Vagina (tissue), 2 donors: Measurements from ENCODE around the gene KIF11.
"Not testable (repeated sequence)": the region's sequence is repeated elsewhere in the genome, so short reads cannot be mapped to it uniquely, and the experiment has no call there.

ENCODE experiments used
- POLR2A ChIP-seq, 2 donors: fragments of 450-650 bp; IDR thresholded peaks; one replicate each; pipeline ENCODE4 v1.6.1; 2017; ENCODE audit warnings: antibody characterized with exemption in 2 of 2, mild to moderate bottlenecking in 2 of 2, moderate library complexity in 2 of 2
- POLR2AphosphoS5 ChIP-seq, 2 donors: sonication (generic); formaldehyde crosslinking; IDR thresholded peaks; one replicate each; pipeline ENCODE4 v1.9.0; 2017; ENCODE audit warnings: antibody characterized with exemption in 2 of 2, mild to moderate bottlenecking in 2 of 2, low read depth in 1 of 2; ENCODE audit not compliant: insufficient read depth in 1 of 2
- TF ChIP-seq, protein P1 (sequence below), 3 experiments: fragments of 450-650 bp in 2 of 3; fragments of 200-600 bp in 1 of 3; sonication (generic) in 1 of 3; IDR thresholded peaks; one replicate each; pipeline ENCODE4 v1.5.1; 2017 to 2019; ENCODE audit warnings: antibody characterized with exemption in 3 of 3, mild to moderate bottlenecking in 2 of 3, moderate library complexity in 2 of 3

DNA sequence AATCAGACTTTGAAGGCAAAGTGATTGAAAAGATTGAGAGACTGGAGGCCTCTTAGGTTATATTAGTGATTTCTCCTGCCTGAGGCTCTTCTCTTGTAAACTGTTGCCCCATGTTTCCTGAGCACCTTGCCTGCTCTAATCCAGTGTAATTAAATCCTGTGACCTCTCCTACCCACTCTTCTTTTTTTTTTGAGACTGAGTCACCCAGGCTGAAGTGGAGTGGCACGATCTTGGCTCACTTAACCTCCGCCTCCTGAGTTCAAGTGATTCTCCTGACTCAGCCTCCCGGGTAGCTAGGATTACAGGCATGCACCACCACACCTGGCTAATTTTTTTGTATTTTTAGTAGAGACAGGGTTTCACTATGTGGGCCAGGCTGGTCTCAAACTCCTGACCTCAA lies 57.9 kb downstream of the KIF11 start:
- TF ChIP-seq, protein P1, sequence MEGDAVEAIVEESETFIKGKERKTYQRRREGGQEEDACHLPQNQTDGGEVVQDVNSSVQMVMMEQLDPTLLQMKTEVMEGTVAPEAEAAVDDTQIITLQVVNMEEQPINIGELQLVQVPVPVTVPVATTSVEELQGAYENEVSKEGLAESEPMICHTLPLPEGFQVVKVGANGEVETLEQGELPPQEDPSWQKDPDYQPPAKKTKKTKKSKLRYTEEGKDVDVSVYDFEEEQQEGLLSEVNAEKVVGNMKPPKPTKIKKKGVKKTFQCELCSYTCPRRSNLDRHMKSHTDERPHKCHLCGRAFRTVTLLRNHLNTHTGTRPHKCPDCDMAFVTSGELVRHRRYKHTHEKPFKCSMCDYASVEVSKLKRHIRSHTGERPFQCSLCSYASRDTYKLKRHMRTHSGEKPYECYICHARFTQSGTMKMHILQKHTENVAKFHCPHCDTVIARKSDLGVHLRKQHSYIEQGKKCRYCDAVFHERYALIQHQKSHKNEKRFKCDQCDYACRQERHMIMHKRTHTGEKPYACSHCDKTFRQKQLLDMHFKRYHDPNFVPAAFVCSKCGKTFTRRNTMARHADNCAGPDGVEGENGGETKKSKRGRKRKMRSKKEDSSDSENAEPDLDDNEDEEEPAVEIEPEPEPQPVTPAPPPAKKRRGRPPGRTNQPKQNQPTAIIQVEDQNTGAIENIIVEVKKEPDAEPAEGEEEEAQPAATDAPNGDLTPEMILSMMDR (IDR thresholded peaks at IDR 0.05), result not testable (repeated sequence)
- not testable (repeated sequence) for TF ChIP-seq POLR2A (IDR thresholded peaks at IDR 0.05); POLR2AphosphoS5 (IDR thresholded peaks at IDR 0.05; ENCODE audit: insufficient read depth in 1 of 2, low read depth in 1 of 2)
